Endothelial cell of hepatic sinusoid (primary cell): Measurements from ENCODE around the gene OR2J2.
"Not testable (repeated sequence)": the region's sequence is repeated elsewhere in the genome, so short reads cannot be mapped to it uniquely, and the experiment has no call there.

Source experiments
- in situ Hi-C: cut with HindIII; loops from 2 replicates; pipeline ENCODE4 v1.10.0; 2017; ENCODE audit warnings: low sequenced_read_pairs

OR2J2 gene

GRCh38 chr6:29170607-29171006 is at the start of gene OR2J2:
TSS of gene OR2J2 (plus strand) at chr6:29170907. CDS start at chr6:29173636, 2,729 bp downstream.
- in situ Hi-C loops, result not testable (repeated sequence)

DNA sequence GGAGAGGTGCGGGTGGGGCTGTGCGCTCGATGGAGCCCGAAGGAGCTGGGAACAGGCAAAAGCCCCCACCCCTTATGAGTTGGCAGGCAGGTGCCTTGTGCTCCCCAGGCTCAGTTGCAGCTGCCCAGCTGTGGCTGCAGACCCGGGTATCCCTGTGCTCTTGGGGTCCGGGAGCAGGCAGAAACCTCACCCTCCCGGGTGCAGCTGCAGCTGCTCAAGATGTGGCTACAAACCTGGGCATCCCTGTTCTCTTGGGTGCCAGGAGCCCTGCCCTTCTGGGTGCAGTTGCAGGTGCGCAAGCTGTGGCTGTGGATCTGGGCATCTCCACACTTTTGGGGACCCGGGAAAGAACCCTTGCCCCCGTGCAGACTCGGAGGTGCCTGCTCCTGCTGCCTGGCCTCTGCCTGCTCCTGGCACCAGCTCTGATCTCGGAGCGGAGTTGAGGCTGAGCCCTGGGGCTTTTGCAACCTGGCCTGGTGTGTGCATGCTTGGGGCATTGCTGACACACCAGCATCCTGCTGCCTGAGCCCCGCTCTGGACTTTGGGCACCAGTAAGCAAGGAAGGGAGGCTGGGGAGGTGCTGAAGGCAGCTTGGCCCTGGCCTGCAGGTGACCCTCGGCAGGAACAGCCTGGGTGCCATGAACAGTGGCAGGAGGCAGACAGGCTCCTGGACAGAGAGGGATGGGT is 41.2 kb upstream of the OR2J2 start:
- in situ Hi-C loops, result no loop called here

DNA sequence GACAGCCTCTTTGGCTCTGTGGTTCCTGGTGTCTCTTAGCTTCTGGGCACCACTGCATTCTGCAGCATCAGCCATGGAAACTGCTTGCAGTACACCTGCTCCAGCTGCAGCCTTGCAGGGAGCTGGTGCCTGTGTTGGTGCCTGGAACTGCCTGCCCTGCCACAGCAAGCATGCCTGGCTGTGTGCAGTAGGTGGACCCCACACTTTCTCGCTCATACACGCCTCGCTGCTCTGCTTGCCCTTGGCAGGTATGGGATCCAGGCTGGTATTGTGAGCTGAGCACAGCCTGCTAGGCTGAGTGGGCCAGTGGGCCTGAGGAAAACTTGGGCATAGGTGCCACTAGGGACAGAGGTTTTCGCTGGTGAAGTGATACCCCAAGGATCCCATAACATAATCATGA is 40.1 kb upstream of the OR2J2 start:
- in situ Hi-C loops, result no loop called here

GRCh38 chr6:29131691-29132090 is 39.0 kb upstream of the OR2J2 start:
- in situ Hi-C loops, result no loop called here

GRCh38 chr6:29137724-29138123 is 33.0 kb upstream of the OR2J2 start:
- in situ Hi-C loops, result no loop called here

DNA sequence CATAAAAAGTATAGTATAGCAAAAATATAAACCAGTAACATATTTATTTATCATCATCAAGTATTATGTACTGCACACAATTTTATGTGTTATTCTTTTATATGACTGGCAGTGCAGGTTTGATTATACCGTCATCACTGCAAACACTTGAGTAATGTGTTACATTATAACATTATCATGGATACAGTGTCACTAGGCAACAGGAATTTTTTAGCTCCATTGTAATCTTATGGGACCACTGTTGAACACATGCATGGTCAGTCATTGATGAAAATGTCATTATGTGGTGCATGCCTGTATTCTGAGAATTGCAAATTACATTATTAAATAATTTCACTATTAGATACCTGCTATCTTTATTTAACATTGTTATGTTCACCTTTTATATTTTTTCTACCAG is 29.1 kb upstream of the OR2J2 start:
- in situ Hi-C loops, result no loop called here

DNA sequence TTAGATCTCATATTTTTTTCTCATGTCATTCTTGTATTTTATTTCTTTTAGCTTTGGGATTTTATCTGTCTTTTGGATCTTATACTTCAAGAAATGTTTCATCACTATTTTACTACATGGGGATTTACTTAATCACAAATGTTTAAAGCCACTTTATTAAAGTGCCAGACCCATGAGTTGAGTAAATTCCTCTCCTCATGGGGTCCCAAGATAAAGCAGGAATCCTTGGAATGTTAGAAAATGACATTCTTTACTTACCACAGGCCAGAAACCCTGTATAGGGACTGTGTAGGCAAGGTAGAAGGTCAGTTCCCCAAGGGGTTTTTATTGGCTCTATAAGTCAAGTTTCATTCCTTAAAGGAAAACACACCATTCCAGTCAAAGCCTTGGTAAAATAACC is 28.4 kb upstream of the OR2J2 start:
- in situ Hi-C loops, result no loop called here

DNA sequence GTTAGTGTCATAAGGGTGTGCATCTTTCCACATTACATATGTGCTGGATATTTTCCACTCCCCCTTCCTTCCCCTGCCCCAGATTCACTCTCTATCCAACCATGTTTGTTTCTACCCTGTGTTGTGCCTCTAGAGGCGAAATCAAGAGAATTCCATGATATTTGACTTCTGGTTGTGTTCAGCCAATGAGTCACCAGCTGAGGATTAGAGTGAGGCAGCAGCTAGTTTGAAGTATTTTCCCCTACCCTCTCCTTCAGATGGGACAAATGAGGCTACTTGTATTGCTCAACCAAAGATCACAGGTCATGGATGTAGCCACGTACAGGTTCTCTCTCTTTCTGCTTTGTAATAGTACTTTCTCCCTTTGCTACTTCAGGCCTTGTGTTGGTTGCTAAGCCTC is 24.5 kb upstream of the OR2J2 start:
- in situ Hi-C loops, result no loop called here

DNA sequence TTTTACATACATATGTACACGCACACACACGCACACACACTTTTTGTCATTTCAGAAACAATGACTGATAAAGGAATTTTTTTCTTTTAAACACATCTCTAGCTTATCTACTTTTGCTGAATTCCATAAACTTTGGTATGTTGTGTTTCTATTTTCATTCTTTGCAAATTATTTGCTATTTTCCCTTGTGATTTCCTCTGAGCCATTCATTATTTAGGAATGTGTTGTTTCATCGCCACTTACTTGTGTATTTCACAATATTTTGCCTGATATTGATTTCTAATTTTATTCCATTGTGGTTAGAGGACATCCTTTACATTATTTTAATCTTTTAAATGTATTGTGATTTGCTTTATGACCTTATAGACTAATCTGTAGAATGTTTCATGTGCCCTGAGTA is 23.6 kb upstream of the OR2J2 start:
- in situ Hi-C loops, result no loop called here

DNA sequence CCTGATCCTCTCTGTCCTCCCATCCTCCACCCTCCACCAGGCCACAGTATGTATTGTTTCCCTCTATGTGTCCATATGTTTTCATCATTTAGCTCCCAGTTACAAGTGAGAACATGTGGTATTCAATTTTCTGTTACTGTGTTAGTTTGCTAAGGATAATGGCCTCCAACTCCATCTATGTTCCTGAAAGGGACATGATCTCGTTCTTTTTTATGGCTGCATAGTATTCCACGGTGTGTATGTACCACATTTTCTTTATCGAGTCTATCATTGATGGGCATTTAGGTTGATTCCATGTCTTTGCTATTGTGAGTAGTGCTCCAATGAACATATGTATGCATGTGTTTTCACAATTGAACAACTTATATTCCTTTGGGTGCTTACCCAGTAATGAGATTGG is 21.3 kb upstream of the OR2J2 start:
- in situ Hi-C loops, result not testable (repeated sequence)

GRCh38 chr6:29153083-29153482 is 17.6 kb upstream of the OR2J2 start:
- in situ Hi-C loops, result no loop called here

- in situ Hi-C loops, result not testable (repeated sequence)
These were observed 15.5 kb upstream of the OR2J2 start for GRCh38 chr6:29155182-29155581.

GRCh38 chr6:29159922-29160321 is 10.8 kb upstream of the OR2J2 start:
- in situ Hi-C loops, result not testable (repeated sequence)

DNA sequence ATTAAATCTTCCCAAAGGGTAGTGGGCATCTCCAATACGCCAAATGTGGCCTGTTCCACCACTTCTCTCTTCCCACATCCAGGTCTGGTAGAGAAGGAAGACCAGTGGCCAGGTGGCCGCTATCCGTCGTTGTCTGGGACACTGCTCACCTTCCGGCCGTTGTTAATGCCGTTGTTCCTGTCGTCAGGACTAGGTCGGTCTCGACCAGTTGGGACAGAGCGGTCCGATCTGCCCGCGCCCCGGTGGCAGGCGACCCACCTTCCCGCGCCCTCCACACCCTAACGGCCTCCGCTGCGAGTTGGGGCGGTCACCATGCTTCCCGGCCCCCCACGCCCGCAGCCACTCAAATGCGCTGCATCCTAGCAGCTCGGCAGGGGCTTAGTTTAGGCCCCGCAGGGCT is 5.1 kb upstream of the OR2J2 start:
- in situ Hi-C loops, result not testable (repeated sequence)

DNA sequence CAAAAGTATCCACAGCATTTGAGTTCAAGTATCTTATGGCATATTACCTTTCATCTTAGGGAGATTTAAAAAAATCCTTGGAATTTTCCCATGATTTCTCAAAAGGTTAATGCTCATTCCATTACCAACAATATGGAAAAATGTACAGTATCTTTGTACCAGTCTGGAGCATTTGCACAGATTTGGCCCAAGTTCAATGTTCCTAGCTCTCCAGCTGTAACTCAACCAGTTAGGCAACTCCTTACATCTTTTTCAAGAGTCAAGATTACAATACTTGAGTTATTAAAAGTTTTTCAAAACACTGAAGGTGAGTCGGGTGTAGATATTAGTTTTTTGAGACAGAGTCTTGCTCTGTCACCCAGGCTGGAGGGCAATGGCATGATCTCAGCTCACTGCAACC is 1.0 kb downstream of the OR2J2 start:
- in situ Hi-C loops, result no loop called here

DNA sequence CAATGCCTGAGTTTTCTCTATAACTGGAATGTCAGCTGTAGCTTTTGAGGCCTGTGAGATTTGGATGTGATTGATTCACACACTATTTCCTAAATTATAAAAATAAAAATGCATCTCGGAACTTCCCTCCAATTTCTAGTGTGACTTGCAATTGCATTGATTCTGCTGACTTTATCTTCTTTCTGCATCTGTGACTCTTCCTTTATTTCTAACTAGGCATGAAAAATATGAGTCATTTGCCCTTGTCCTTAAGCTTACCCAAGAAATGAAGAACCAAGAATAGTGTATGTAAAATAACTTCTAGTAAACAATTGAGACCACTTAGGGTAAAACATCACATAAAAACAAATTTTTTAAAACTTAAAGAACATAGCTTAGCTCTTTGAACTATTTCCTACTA is 12.9 kb downstream of the OR2J2 start:
- in situ Hi-C loops, result no loop called here

DNA sequence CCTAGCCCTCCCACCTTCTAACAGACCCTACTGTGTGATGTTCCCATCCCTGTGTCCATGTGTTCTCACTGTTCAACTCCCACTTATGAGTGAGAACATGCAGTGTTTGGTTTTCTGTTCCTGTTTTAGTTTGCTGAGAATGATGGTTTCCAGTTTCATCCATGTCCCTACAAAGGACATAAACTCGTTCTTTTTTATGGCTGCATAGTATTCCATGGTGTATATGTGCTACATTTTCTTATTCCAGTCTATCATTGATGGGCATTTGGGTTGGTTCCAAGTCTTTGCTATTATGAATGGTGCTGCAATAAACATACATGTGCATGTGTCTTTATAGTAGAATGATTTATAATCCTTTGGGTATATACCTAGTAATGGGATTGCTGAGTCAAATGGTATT is 18.0 kb downstream of the OR2J2 start:
- in situ Hi-C loops, result not testable (repeated sequence)

DNA sequence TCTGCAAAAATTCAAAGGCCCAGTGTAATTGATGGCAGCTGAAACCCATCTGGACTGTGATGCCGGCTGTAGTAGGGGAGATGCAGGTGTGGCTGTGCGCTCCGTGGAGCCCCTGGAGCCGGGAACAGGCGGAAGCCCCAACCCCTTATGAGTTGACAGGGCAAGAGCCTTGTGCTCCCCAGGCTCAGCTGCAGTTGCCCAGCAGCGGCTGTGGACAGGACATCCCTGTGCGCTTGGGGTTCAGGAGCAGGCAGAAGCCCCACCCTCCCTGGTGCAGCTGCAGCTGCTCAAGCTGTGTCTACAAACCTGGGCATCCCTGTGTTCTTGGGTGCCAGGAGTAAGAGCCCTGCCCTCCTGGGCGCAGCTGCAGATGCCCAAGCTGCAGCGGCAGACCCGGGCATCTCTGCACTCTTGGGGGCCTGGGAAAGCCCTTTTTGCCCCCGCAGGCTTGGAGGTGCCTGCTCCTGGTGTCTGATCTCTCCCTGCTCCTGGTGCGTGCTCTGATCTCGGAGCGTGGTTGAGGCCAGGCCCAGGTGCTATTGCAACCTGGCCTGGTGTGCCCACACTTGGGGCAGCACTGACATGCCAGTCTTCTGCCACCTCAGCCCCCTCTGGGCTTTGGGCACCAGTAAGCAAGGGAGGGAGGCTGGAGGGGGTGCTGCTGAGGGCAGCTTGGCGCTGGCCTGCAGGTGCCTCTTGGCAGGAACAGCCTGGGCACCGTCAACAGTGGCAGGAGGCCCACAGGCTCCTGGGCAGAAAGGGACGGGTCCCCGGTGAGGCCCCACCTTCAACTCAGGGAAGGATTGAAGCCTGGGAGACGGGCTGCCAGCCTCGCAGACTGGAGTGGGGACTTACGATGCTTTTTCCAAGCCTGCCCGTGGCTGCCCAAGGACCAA is 30.3 kb downstream of the OR2J2 start:
- in situ Hi-C loops, result no loop called here

GRCh38 chr6:29201966-29202365 is 31.3 kb downstream of the OR2J2 start:
- in situ Hi-C loops, result no loop called here

GRCh38 chr6:29211488-29211887 is 40.8 kb downstream of the OR2J2 start:
- in situ Hi-C loops, result no loop called here

DNA sequence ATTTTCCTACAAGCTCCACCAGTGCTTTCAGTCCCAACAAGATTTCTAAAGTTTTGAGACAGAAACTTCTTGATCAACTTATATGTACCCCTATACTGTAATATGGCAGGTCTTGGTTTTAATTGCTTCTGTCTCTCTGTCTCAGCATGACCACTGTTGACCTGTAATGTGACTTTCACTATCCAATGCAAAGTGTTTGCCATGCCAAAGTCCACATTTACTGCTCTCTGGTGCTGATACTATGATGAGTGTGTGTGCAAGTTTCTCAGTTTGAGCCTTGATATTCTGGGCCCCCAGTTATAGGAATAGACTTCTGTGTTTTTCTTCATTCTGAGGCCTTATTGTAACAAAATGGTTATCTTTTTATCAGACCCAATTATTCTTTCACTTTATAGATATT is 45.8 kb downstream of the OR2J2 start:
- in situ Hi-C loops, result no loop called here

DNA sequence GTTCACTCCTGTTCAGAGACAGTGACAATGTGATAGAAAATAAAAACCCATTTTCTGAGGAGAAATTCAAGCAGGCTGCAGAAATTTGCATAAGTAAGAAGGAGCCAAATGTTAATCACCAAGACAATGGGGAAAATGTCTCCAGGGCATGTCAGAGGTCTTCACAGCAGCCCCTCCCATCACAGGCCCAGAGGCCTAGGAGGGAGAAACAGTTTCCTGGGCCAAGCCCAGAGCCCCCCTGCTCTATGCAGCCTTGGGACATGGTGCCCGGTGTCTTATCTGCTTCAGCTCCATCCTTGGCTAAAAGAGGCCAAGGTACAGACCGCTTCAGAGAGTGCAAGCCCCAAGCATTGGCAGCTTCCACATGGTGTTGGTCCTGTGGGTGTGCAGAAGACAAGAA is 46.5 kb downstream of the OR2J2 start:
- in situ Hi-C loops, result not testable (repeated sequence)
